DMS53 treated with DMSO at 0.1 percent for 48 hours (cell line): Measurements from ENCODE around the gene KCNJ6.
"Not testable (repeated sequence)": the region's sequence is repeated elsewhere in the genome, so short reads cannot be mapped to it uniquely, and the experiment has no call there.

Source experiments
- DNase-seq: peaks from one replicate; lab custom pipeline; 2025; ENCODE audit not compliant: unreplicated experiment; lab: John Stamatoyannopoulos, UW

Gene KCNJ6

DNA sequence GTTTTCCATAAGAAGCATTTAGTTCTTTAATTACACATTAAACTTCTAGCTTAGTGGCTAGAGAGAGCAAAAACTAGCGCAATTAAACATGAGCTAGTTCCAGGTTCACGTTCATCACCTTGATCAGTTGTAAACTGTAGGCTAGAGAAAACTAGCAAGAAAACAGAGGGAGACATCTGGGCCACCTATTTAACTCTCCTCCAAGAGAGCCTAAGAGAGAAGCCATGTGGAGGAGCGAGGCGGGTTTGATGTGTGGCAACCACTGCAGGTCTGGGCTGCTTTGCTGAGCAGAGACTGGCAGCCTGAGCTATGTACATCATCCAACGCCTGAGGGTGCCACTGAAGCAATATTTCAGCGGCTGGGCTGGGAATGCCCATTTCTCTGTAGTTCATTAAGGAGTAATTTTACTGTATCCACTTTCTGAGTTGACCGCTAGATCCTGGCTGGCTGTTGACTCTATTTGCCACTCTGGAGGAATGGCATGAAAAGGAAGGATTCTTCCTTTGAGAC lies 296.7 kb downstream of the KCNJ6 start:
- no peak for DNase-seq

DNA sequence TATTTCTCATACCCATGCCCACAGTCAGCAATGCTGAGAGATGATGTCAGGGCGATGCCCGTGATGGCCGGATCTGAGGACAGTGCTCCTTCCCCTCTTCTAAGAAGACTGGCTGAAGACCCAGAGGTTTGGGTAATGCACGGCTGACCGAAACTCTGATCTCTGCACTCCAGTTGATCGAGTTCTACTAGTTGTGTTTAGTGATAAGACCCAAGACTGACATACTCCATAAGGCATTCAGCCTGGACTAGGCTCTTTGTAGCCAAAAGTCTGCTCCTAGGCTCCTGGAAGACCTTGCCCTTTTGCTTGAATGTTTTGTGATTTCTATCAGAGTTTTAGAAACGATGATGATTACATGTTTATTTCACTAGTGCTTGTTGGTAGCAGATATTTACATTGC lies 298.2 kb downstream of the KCNJ6 start:
- DNase-seq = no peak

- DNase-seq = no peak
Measured at GRCh38 chr21:37615962-37616361, 300.3 kb downstream of the KCNJ6 start.

- no peak for DNase-seq
Measured at GRCh38 chr21:37614351-37614875, 301.8 kb downstream of the KCNJ6 start.

DNA sequence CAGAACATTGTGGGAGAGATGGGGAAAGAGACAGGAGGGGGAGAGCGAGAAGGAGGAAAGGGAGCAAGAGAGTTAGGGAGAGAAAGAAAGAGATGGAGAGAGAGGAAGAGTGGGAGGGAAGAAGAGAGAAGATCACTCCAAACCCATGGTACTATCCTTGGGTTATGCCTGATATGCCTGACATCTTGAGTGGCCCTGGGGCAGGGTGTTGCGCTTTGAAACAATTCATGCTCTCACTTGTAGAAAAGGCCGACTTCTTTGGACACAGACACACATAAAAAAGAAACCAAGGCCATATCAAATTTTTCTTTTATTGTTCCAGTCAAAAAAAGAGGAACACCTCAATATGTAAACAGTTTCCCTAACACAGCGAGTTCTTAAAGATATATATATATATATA lies 309.2 kb downstream of the KCNJ6 start:
- DNase-seq = no peak

GRCh38 chr21:37606549-37606948 lies 309.7 kb downstream of the KCNJ6 start:
- DNase-seq = no peak

DNA sequence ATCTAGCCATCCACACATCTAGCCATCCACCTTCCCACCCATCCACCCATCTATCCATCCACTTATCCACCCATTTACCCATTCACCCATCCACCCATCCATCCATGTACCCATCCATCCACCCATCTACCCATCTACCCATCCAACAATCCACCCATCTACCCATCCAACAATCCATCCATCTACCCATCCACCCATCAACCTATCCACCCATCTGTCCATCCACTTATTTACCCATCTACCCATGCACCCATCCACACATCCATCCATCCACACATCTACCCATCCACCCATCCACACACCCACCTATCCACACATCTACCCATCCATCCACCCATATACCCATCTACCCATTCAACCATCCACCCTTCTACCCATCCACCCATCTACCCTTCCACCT lies 311.3 kb downstream of the KCNJ6 start:
- DNase-seq = no peak

GRCh38 chr21:37603129-37603528 lies 313.1 kb downstream of the KCNJ6 start:
- no peak for DNase-seq

DNA sequence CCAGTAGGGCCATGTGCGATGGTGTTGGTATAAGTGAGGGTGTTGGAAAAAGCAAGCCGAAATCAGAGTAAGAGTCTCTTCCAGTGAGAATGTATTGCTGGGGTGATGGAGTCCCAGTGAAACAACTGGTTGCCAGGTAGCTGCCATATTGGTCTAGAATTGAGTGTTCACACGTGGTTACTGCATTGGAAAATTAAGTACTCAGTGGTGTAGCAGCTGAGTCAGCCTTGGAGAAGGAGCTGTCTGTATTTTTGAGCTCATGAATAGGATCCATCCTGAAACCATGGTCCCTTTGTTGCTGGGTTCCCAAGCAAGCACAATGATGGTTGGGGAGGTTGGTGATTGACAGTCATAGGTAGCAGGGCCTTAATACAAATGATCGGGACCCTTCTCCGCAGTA lies 314.3 kb downstream of the KCNJ6 start:
- no peak for DNase-seq

GRCh38 chr21:37601027-37601426 lies 315.2 kb downstream of the KCNJ6 start:
- no peak for DNase-seq

DNA sequence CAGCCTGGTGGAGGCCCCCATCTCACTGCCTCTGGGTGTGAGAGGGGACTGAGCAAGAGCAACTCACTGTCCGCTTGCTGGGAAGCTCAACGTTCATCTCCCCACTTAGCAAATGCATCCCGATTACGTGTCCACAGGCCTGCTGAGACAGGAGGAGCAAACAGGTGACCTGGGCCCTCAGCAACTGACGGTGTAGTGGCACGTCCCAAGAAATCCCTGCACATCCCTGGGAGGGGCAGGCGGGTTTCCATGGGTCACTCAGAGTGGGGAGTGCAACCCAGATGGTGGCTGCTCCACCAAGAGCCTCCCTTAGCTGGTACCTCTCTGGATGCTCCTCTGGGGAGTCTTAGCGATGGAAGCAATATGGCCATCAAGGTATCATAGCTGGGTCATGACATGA lies 320.3 kb downstream of the KCNJ6 start:
- no peak for DNase-seq

- no peak for DNase-seq
Measured at GRCh38 chr21:37594472-37594951, 321.7 kb downstream of the KCNJ6 start.

DNA sequence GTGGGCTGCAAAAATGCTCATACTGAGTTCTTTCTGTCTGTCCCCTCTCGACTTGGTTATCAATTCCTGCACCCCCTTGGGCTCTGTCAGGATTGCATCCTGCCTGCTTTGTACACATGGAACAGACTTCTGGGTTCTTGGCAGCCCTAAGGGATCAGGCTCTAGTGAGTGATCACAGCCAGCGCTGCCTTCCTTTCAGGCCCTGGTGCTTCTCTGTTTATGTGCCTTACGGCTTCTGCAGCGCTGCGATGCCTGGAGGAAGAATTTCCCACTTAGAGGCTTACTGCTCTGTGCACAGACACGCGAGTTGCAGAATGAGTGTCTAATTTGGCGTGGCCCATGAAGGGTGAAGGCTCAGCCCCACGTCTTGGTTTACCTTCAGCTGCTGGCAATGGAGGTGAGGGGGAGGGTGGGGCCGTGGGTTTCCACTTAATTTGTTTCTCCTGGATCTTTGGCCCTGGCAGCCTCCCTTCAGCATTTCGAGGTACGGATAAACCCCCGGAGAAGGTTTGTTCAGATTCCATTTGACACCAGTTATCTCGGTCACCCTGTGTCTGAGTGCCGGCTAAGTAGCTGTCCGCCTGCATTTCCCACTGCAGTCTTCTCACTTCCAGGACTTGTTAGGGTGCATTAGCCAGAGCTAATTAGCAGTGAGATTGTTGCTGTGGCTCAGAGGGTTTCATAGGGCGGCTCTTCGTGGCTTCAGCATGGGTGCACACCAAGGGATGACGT lies 322.4 kb downstream of the KCNJ6 start:
- DNase-seq = no peak

- no peak for DNase-seq
Measured at GRCh38 chr21:37593015-37593414, 323.2 kb downstream of the KCNJ6 start.

GRCh38 chr21:37592496-37592895 lies 323.8 kb downstream of the KCNJ6 start:
- DNase-seq = no peak

- DNase-seq = not testable (repeated sequence)
Measured at GRCh38 chr21:37591994-37592393, 324.3 kb downstream of the KCNJ6 start.

DNA sequence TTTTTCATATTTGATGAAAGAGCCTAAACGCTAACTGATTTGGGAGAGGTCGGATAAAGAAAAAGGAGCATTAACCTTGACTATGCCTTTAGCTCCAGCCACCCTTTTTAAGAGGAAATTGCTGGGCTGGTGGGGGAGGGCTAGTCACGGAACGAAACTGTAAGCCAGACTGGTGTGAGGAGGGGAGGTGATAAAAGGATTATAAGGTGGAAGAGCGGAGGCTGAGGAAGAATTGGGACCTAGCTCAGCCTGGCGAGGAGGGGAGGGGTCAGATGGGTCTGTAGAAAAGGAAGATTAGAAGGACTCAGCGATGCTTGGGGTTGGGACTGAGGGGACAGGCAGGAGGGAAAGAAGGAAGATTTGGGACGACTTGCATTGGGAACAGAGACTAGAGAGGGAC lies 325.4 kb downstream of the KCNJ6 start:
- not testable (repeated sequence) for DNase-seq

- DNase-seq = not testable (repeated sequence)
Measured at GRCh38 chr21:37588644-37589043, 327.6 kb downstream of the KCNJ6 start.

- no peak for DNase-seq
Measured at GRCh38 chr21:37587635-37588177, 328.6 kb downstream of the KCNJ6 start.

DNA sequence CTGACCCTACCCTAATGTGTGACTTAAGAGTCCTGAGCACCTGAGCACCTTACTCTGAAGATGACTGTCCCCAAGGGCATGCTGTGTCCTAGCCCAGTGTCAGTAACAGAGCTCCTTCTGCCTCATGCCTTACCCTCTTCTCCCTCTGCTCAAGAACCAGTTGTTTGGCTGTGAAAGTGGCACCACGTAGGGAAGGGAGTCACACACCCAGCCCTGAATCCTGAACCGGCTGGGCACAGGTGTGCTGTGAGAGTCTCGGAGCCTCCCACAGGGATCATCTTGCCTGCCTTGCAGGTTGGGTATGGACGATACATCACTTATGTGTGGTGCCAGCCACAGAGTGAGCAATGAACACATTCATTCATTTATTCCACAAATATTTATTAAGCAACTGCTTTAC lies 329.1 kb downstream of the KCNJ6 start:
- no peak for DNase-seq

DNA sequence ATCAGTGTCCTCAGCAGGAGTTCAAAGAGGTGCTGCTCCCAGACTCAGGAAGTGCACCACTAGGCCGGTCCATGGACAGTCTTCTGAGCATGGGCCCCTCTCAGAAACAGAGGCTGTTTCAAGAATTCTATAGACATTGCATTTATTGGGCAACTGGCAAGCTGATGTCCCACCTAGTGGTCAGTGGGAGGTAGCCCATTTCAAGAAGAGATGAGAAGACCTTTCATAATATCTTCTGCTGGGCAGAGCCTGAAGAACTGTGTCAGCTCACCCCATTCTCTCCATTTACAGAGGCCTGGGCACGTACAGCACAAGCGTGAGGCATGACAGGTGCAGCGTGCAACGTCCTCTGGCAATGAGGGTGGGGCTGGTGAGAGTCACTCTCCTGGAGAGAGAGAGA lies 333.7 kb downstream of the KCNJ6 start:
- no peak for DNase-seq

GRCh38 chr21:37580666-37581065 lies 335.6 kb downstream of the KCNJ6 start:
- no peak for DNase-seq
